Measurements from ENCODE around the gene VPS37B. TPM values are rescaled to one million over a fixed set of nuclear protein-coding genes. Genes with fewer than 3 reads are reported as not detected.

Gene VPS37B
- polyA plus RNA-seq, 3 donors: 20.4 to 22.7 (median 21.1) TPM

DNA sequence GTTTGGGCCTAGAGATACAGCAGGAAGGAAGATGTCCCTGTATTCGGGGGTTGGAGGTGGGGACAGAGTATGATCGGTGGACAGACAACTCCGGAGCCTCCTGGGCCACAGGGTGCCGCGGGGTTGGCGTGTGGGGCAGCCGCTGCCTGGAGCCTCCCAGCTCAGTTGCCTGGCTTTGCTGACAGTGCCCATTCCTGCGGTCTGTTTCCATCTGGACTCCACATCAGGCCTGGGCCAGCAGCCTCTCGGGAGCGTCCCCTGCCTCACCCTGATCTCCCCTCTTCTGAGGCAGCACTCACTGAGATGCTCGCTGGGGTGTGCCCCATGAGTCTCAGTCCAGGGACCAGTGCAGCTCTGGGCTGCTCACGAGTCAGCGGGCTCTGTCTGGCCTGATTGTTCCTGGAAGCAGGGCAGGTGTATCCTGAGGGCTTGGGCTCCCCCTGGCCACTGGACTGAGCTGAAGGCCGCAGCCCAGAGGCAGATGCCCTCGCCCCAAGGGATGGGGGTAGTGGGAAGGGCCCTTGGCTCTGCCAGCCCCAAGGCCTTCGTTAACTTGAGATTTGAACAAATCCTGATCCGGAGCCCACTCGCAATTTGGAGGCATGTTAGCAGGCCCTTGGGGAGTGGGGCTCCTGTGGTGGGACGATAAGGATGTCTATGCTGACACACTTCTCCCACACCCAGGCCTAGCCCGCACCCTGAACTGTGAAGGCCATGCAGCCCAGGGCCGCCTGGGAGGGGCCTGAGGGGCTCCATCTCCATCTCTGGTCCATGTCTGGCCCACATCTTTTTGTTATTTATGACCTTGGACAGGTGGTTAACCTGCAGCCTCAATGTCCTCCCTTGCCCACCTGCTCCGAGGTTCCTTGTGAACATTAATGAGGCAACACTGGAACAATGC, 53.2 kb downstream of the VPS37B start:
- no peak for DNase-seq (ENCODE audit: low read depth in 3 of 3, low spot score in 2 of 3)

DNA sequence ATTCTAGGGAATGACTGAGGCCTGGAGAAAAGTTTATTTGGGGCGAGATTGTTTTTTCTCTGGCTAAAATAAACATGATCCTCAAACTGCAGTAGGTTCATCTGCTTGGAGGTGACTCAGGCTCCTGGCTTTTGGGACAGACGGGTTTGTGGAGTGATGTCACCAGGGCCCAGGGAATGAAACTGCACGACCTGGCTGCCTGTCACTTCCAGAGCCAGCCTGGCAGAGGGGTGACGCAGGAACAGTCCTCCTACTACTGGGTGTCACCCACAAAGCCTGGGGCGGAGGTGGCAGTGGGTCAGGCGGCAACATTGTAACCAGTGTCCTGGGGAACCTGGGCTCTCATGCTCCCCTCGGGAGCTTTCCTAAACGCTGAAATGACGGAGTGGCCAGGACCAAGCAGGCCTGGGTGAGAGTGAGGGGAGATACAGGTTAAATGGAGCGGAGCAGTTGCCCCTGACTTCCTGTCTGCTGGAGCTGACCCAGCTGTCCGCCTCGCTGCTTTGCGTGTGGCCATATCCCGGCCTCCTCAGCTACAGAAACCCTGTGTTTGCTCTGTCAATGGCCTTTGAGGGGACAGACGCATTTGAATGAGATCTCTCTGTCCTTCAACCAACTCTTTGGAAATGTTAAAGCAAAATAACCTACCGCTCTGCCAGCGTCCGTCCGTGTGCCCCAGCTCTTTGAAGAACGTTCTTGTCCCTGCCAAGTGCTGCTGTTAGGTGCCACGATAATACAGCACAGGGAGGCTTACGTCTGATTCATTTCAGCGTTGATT, 54.2 kb downstream of the VPS37B start:
- DNase-seq (ENCODE audit: low read depth in 3 of 3, low spot score in 2 of 3): peak in 1 of 3 donors; percentile 54

DNA sequence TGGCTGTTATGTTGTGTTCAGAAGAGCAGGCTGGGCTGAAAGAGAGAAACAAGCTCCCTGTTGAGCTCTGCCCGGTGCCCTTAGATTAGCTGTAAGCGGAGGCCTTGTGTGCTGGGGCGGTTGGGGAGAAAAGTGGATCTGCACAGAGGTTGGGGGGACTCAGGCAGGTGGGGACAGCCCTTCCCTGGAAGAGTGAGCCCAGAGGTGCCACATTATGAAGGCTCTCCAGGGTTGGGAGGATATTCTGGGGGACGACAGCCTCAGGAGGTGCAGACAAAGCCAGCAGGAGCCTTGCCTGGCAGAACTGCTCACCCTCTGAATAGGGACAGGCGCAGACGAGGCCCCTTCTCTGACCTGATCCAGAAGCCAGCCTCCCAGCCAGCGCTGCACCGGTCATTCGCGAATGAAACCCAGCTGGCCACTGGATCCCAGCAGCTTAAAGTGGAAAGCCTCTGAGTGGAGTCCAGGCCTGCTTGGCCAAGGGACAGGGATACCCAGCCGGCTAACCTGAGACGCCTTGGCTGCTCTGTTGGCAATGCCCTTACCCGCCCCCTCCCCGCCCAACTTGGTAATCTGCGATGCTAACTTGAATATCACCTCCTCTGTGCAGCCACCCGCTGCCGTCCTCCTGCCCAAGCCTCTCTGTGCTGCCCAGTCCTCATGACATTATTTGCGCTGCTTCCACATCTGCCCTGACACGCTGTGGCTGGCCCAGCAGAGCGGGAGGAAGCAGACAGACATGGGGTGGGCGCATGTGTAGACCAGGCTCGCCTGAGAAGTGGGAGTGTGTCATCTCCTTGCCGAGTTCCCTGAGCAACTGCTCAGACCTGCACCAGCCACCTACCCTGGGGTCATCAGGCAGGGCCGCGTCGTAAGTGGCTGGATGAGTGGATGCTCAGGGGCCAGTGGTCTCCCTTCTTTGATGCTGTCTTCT, 55.1 kb downstream of the VPS37B start:
- no peak for DNase-seq (ENCODE audit: low read depth in 3 of 3, low spot score in 2 of 3)

GRCh38 chr12:122839907-122840554, 55.9 kb downstream of the VPS37B start:
- DNase-seq (ENCODE audit: low read depth in 3 of 3, low spot score in 2 of 3): no peak

DNA sequence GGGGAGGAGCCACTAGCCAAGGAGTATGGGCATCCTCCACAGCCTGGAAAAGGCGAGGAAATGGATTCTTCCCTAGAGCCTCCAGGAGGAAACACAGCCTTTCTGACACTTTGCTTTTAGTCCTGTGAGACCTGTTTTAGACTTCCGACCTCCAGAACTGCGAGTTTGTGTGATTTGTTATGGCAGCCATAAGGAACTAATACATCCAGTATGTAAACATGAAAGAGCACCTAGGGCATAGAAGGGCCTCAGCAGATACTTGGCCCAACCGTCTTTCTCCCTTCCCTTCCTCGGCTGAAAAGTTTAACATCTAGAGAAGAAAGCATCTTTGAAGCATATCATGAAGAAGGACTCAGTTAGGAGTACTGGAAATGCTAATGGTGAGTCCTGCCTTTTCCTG, 57.1 kb downstream of the VPS37B start:
- no peak for DNase-seq (ENCODE audit: low read depth in 3 of 3, low spot score in 2 of 3)

DNA sequence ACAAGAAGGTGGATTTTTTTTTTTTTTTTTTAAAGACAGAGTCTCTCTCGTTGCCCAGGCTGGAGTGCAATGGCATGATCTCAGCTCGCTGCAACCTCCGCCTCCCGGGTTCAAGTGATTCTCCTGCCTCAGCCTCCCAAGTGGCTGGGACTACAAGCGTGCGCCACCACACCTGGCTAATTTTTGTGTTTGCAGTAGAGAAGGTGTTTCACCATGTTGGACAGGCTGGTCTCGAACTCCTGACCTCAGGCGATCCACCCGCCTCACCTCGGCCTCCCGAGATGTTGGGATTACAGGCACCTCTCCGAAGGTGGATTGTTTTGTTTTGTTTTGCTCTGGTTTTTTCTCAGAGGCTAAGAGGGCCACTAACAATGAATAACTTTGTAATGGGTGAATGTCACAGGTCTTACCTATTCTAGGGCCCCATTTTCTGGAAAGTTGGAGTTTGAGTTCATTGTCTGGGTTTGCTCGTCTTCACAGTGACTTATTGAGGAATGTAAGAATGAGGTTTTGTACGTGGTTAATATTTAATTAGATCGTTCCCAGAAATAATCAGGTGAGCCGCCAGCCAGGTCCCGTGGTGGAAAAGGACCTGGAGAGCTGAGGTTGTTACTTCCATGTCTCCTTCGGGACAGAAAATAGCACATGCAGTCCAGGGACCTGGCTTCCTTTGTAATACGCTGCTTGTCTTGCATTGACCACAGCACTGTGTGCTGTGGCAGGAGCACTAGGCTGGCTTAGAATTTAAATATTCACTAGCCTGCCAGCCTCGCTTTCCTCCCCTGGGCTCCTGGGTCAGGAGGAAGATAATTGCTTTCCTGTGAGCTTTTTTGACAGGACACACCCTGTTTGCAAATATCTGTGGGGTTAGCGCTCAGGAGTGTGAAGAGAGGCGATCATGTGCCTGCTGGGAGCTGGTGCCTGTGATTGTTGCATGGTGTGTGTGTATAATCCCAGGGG, 58.3 kb downstream of the VPS37B start:
- DNase-seq (ENCODE audit: low read depth in 3 of 3, low spot score in 2 of 3): no peak

- DNase-seq (ENCODE audit: low read depth in 3 of 3, low spot score in 2 of 3): peak in 1 of 3 donors; percentile 39
Observed at GRCh38 chr12:122836027-122836921, 59.6 kb downstream of the VPS37B start.

DNA sequence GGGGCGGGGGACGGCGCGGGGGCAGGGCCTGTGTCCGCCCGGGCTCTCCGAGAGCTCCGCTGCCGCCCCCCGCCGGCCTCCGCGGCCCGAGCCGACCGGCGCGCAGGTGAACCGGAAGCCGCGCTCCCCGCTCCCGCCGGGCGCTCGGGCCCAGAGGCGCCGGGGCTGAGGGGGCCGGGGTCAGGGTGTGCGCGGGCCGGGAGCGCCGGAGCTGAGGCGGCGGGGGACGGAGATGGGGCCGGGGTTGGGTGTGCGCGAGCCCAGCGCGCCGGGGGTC, 60.2 kb downstream of the VPS37B start:
- DNase-seq (ENCODE audit: low read depth in 3 of 3, low spot score in 2 of 3): no peak

- no peak for DNase-seq (ENCODE audit: low read depth in 3 of 3, low spot score in 2 of 3)
Observed at GRCh38 chr12:122834921-122835749, 60.8 kb downstream of the VPS37B start, which contains the start of gene HIP1R. TSS of gene HIP1R (plus strand) at chr12:122835457. CDS start at chr12:122835551, 94 bp downstream.

GRCh38 chr12:122834104-122834920, 61.6 kb downstream of the VPS37B start:
- peak; percentile 63 to 69 (median 65) for DNase-seq (ENCODE audit: low read depth in 3 of 3, low spot score in 2 of 3)

- DNase-seq (ENCODE audit: low read depth in 3 of 3, low spot score in 2 of 3): no peak
Observed at GRCh38 chr12:122830517-122831214, 65.3 kb downstream of the VPS37B start.

GRCh38 chr12:122827258-122827657, 68.7 kb downstream of the VPS37B start:
- no peak for DNase-seq (ENCODE audit: low read depth in 3 of 3, low spot score in 2 of 3)

DNA sequence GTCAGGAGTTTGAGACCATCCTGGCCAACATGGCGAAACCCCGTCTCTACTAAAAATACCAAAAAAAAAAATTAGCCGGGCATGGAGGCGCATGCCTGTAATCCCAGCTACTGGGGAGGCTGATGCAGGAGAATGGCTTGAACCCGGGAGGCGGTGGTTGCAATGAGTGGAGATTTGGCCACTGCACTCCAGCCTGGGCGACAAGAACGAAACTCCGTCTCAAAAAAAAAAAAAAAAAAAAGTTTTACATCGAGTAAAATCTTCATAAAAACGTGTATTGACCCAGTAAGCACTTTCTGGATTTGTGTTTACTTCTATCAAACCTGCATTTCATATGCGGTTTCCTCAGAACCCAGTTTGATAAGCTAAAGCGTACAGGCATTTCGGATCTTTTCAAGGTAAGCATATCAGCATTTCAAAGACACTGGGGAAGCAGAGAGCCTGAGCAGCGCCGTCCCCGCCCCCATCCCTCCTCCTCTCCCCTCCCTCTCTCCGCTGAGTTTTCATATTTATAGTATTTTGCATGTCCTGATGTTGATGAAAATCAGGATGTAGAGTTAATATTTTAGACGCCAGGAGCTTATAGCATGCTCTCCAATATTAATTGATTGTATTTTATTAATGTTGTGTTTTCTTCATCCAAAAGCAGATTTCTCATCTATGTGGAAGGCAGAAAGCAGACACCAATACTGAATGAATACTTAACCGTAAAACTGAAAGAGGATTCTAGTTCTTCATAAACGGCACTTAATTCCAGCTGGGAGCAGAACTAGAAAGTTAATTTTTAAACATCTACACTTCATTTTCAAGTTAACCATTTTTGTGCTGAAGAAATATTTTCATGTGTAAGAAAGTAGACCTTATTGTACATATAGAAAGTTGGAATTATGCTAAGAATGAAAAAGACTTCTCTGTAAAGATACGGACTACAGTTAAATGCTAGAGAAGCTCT, 69.9 kb downstream of the VPS37B start:
- DNase-seq (ENCODE audit: low read depth in 3 of 3, low spot score in 2 of 3): no peak

DNA sequence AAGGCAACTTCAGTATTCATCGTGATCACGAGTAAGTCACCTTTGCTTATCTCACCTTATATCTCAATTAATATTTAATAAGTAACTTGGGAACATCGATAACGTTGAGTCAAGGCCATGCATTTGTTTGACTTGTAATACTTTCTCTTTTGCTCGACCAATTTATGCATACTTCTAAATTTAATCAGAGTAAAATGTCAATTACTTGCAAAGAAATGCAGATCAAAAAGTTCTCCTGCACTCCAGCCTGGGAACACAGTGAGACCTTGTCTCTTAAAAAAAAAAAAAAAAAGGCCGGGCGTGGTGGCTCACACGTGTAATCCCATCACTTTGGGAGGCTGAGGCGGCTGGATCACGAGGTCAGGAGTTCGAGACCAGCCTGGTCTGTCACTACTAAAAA, 72.5 kb downstream of the VPS37B start:
- DNase-seq (ENCODE audit: low read depth in 3 of 3, low spot score in 2 of 3): no peak

GRCh38 chr12:122820838-122821271, 75.1 kb downstream of the VPS37B start:
- DNase-seq (ENCODE audit: low read depth in 3 of 3, low spot score in 2 of 3): no peak

All from right renal cortex interstitium (tissue), 3 donors.